RKO (cell line): ENCODE results near the gene HOXD3.
A peak's percentile ranks its signal among the peaks of the same experiment; 100 is the strongest.

Source experiments
- DNase-seq: peaks from one replicate; pipeline ENCODE4 v3.0.0-alpha.2; 2016; ENCODE audit warnings: low spot score

HOXD3 gene

DNA sequence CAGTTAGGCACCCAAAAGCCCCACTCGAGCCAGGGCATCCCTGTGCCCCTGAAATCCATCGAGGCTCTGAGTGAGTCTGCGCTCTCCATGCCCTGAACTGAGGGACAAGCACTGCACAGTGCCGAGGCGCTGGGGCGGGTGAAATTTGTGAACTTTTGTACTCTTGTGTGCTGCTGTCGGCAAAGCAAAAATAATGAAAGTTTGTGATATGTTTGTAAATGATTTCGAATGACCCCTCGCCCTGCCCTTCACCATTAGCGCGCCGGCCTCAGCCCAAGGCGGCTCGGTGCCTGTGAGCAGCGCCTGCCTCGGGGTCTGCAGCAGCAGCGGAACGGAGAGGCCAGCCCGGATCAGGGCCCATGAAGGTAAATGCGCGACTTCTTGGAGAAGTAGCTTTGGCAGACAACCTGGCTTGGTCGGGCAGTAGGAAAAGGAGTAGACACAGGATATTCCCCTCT lies 7.6 kb upstream of the HOXD3 start:
- DNase-seq, result no peak

DNA sequence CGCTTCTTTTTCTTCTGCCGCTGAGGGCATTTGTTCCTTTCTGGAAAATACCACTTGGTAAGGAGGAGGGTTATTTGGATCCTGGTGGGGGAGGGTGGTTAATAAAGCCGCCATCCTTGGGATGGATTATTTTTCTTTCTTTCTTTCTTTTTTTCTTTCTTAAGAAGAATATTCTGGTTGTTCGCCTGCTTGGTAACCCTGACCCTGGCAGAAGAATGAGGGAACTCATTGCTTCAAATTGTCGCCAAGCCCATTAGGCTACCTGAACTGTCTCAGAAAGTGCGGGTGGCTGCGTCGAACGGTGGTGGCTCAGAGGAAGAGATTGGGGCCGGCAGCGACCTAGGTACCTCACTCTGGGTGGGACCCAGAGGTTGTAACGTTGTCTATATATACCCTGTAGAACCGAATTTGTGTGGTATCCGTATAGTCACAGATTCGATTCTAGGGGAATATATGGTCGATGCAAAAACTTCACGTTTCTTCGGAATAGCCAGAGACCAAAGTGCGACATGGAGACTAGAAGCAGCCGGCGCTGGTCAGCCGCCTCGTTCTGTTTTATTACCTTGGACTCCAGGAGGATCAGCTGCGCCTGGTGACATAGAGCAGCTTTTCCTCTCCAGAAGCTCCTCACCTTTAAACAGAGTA lies 7.0 kb upstream of the HOXD3 start:
- no peak for DNase-seq

- DNase-seq, result no peak
Observed at GRCh38 chr2:176150584-176151441, 6.3 kb upstream of the HOXD3 start.

DNA sequence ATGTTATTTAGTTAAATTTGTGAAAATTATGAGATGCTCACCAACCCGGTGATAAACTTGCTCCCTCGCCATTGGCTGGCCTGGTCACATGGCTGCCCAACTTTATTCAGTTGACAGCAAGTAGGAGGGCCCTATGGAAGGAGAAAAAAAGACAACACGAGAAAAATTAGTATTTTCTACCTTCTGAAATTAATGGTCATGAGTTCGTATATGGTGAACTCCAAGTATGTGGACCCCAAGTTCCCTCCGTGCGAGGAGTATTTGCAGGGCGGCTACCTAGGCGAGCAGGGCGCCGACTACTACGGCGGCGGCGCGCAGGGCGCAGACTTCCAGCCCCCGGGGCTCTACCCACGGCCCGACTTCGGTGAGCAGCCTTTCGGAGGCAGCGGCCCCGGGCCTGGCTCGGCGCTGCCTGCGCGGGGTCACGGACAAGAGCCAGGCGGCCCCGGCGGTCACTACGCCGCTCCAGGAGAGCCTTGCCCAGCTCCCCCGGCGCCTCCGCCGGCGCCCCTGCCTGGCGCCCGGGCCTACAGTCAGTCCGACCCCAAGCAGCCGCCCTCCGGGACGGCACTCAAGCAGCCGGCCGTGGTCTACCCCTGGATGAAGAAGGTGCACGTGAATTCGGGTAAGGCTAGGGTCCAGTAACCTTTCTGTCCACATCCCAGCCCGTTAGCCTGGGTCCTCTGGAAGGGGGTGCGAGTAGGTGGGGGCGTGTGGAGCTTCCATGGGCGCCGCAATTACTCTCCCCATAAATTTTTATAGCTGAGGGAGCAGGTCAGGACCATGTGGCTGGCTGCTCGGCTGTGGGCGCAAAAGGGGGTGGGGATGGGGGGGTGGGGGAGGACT lies 5.4 kb upstream of the HOXD3 start, which contains the start of gene HOXD4:
Gene HOXD4, plus strand, starts transcription at position 109 of the 846 bp plus-strand sequence. Its CDS starts 84 bp downstream, at position 193.
- DNase-seq, result no peak

DNA sequence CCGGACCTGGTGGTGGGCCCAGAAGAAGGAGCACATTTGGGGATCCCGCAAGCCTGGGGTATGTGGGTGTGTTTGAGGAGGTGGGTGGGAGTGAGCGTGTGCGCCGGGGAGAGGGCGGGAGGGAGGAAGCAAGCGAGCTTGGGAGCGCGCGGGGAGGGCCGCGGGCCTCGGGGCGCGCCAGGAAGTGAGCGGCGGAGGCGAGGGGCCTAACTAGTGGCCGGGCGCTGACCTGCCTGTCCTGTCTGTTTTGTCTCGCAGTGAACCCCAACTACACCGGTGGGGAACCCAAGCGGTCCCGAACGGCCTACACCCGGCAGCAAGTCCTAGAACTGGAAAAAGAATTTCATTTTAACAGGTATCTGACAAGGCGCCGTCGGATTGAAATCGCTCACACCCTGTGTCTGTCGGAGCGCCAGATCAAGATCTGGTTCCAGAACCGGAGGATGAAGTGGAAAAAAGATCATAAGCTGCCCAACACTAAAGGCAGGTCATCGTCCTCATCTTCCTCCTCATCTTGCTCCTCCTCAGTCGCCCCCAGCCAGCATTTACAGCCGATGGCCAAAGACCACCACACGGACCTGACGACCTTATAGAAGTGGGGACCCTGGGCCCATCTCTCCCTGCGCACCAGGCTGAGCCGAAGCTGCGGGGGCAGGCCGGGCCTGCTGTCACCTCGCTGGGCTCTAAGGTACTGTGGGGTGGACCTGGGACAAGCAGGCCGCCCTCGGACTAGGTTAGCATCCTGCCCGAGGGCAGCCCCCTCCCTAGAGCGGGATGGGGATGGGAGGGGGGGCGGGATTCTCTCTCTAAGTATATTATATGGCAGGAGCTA lies 4.5 kb upstream of the HOXD3 start:
- no peak for DNase-seq

DNA sequence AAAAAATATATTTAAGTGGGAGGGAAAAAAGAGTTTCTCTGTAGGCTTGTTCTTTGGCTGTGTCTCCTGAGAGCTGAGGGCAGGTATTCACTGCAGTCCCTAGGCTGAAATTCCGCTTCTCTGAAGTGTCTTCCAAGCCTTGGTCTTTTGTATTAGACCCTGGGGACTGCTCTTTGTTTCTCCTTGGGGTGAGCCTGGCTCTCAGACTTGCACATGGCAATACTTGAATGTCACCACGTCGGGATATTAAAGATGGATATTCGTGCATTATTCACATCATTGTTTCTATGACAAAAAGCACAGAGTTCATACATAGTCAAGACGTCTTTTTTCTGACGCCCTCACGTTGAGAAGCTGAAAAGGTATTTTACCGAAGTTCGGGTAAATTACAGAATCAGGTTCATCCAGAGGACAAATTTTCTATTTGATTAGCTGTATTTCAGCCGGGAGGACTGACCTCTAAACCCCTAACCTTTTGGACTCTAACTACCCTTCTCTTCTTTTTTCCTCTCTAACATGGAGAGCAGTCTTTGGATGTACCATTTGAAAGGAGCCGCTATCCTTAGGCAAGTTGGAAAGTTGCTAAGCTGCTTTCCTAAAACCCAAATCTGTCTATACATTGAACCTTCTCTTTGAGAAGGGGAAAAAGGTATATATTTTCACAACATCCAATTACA lies 2.4 kb upstream of the HOXD3 start:
- no peak for DNase-seq

GRCh38 chr2:176155356-176156044 lies 1.6 kb upstream of the HOXD3 start:
- no peak for DNase-seq

DNA sequence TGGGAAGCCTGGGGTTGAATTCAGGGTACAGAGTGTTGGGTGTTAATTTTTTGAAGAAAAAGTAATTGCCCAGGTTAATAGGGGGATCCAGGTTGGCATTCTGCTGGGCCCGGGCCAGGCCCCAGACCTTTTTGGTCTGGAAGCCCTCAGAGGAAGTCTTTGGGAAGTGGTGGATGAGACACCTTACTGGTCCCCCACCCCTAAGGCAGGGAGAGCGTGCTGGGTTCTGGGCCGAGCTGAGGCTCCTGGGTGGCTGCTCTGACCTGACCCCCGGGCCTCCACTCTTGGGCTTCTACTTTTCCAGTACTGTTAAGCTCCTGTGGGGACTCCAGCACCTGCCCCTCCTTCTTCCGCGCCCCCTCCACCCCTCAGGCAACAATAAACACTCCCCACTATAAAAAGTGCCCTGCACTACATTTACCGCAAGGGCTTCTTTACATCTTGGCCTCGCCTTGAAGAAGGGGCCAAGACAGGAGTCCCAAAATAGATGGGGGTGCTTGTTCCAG lies 753 bp upstream of the HOXD3 start:
- no peak for DNase-seq

GRCh38 chr2:176157499-176158185 lies 535 bp downstream of the HOXD3 start:
- peak; percentile 54 for DNase-seq

GRCh38 chr2:176158186-176158591 lies 1.1 kb downstream of the HOXD3 start:
- peak; percentile 32 for DNase-seq

GRCh38 chr2:176158855-176159662 lies 2.0 kb downstream of the HOXD3 start:
- DNase-seq, result no peak

GRCh38 chr2:176159663-176160250 lies 2.6 kb downstream of the HOXD3 start:
- DNase-seq, result no peak

DNA sequence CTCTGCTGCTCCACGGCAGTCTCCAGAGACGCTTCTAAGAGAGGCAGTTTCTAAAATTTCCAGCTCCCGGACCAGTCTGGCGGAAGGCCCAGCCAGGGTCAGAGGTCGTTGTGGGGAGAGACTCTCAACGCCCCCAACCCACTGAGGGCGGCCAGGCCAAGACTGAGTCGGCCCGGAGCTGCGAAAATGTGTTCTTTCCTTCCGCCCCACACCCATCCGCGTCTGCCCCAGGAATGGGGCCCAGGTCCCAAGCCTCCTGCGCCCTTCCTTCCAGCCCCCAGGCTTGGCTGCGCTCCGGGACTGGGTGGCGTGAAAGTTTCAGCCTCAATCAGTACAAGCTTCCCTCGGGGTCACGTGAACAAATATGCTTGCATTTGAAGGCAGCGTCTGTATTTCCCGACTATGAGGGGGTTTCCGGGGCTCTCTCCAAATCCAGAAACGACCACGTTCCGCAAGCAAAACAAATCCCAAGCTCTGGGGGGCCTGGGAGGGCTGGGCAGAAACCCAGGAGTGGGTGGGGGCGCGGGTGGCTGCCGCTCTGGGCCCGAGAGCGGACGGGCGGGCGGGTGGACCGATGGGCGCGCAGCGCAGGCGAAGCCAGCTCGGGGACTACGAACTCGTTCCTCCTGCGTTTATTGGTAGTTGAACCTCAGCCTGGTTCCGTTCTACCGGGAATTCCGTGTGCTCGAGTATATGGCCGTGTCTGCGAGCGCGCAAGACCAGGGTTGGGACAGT lies 3.3 kb downstream of the HOXD3 start:
- DNase-seq, result no peak

GRCh38 chr2:176160986-176161824 lies 4.1 kb downstream of the HOXD3 start:
- DNase-seq, result no peak

GRCh38 chr2:176161825-176162626 lies 4.9 kb downstream of the HOXD3 start:
- DNase-seq, result no peak
